ENCODE results near the gene AKAP9.

DNA sequence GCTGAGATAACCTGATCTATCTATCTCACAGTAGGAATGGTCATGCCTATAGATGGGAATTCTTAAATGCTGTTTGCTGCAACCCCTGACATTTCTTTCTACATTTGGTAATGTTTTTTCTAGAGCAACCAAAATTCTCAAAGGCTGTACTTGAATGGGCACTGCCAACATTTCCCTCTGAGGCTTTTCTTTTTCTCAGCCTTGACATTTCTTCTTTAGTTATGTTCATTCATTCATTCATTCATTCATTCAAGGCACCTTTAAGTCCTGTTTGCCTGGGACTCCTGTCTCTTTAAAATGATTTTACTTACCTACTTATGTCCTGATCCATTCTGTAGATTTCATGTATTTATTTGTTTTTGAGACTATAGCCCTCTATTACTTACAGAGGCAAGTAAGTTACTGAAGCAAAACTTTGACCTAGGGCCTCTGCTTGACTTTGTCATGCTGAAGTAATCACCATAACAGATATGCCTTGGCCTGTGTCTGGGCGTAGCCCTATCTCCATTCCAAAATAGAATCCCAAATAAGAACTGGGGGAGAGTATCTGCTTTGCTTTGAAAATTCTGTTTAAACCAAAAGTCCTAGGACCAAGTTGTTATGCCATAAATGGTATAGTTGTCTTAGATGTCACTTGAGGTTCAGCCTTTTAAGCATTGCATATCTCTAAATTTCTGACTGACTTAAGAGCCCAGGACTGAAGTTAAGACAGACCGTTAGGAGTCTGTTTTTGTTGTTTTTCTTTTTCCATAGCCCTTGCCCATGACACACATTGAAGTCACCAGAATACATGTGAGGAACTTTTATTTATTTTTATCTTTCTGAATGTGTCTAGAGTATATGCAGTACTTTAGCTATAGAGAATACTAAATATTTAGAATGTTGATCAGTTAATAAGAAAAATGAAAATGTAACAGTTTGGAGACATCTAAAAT is 59.2 kb downstream of the AKAP9 start:
- TF ChIP-seq POLR2AphosphoS5 (IDR thresholded peaks at IDR 0.05; ENCODE audit: low read depth, low read length) (no peak), TAF1 (IDR thresholded peaks at IDR 0.05; ENCODE audit: borderline replicate concordance, low read depth, low read length) (no peak), POLR2A (IDR thresholded peaks at IDR 0.05; ENCODE audit: low read depth, low read length) (no peak)

All from GM12892 (cell line).